Heart right ventricle (tissue), 16 donors: Measurements from ENCODE around the gene PTPN12. TPM values are rescaled to one million over a fixed set of nuclear protein-coding genes. Genes with fewer than 3 reads are reported as not detected.
"Not testable (repeated sequence)": the region's sequence is repeated elsewhere in the genome, so short reads cannot be mapped to it uniquely, and the experiment has no call there.

Experiments used
- ATAC-seq, 8 donors: fragments of 200-7000 bp; cut with Tn5 transposase; one replicate each; pipeline ENCODE4 v1.9.1; 2020; ENCODE audit warnings: mild to moderate bottlenecking in 8 of 8, moderate library complexity in 8 of 8, moderate number of reproducible peaks in 1 of 8
- DNase-seq, 2 donors: peaks; one replicate each; pipeline ENCODE4 v3.0.0-alpha.2; 2020
- H3K27ac ChIP-seq, 10 donors: fragments of 200-600 bp; sonication (generic) in 2 of 10; one replicate each; pipeline versions ENCODE4 v1.5.0 to v1.8.0; 2020 to 2022; ENCODE audit warnings: mild to moderate bottlenecking in 3 of 10
- H3K27me3 ChIP-seq, 7 donors: fragments of 200-600 bp; one replicate each; pipeline ENCODE4 v1.8.0; 2021 to 2022; ENCODE audit warnings: mild to moderate bottlenecking in 2 of 7
- H3K36me3 ChIP-seq, 9 donors: fragments of 200-600 bp; sonication (generic) in 1 of 9; one replicate each; pipeline versions ENCODE4 v1.5.0 to v1.8.0; 2020 to 2022; ENCODE audit warnings: mild to moderate bottlenecking in 2 of 9
- H3K4me1 ChIP-seq, 9 donors: fragments of 200-600 bp; sonication (generic) in 1 of 9; one replicate each; pipeline versions ENCODE4 v1.5.0 to v1.8.0; 2020 to 2022; ENCODE audit warnings: mild to moderate bottlenecking in 4 of 9
- H3K4me3 ChIP-seq, 10 donors: fragments of 200-600 bp; sonication (generic) in 2 of 10; one replicate each; pipeline versions ENCODE4 v1.5.0 to v1.8.0; 2020 to 2022; ENCODE audit warnings: mild to moderate bottlenecking in 7 of 10, moderate library complexity in 2 of 10
- H3K9me3 ChIP-seq, 11 donors: fragments of 200-600 bp in 10 of 11; sonication (generic) in 2 of 11; one replicate each; pipeline versions ENCODE4 v1.5.0 to v1.8.0; 2013 to 2022; ENCODE audit warnings: mild to moderate bottlenecking in 2 of 11, control low read depth in 1 of 11, moderate library complexity in 1 of 11
- CTCF ChIP-seq, 9 donors: fragments of 200-600 bp; sonication (generic) in 2 of 9; IDR thresholded peaks; one replicate each; pipeline versions ENCODE4 v1.5.0 to v1.8.0; 2021 to 2022; ENCODE audit warnings: antibody characterized with exemption in 9 of 9, mild to moderate bottlenecking in 5 of 9, moderate library complexity in 1 of 9
- WGBS, 2 donors: extraction: QIAGEN DNeasy Blood & Tissue Kit; methylation state at CpG; one replicate each; pipeline ENCODE4 v1.1.7; 2013; ENCODE audit warnings: inconsistent platforms in 1 of 2; 5-methylcytosine and 5-hydroxymethylcytosine counted together
- intact Hi-C, 10 donors: fragments of 100-400 bp; cut with DNase I; formaldehyde crosslinking; loops; one replicate each; pipeline versions ENCODE4 v1.11.1 to v1.14.2; 2022
- polyA plus RNA-seq, 2 donors: library from polyadenylated mRNA; stranded (reverse); fragments of 200-250 nt; gene quantifications; one replicate each; pipeline ENCODE4 v1.2.3, GENCODE V29; 2013
- total RNA-seq, 10 donors: library from RNA; stranded (reverse); fragmentation: NEBNext Ultra II Directional in 3 of 10; extraction: Animal tissue kit (Norgen Biotek cat#: 25700) in 3 of 10; gene quantifications; one replicate each; pipeline versions ENCODE4 v1.2.1 to v1.2.4, GENCODE V29; 2021 to 2023
- donor health status: Arrhythmogenic right ventricular cardiomyopathy.
- donor health status: ischemic (EF 13 %, LVEDD 7.1; RV severe dilation, severe dysfunction).
- donor health status: healthy with polysubstance abuse.
- donor health status: DM: no; HTN: yes; CAD: no.
- donor health status: DM: no; HTN: no; CAD: no.
- donor health status: ischemic (EF 25% LVEDD 6.9; RV normal size, moderate dysfunction).
- donor health status: ischemic (EF 25% LVEDD 5.7; RV mildly dilated, moderate dysfunction).
- donor health status: healthy.
- donor health status: DM: yes; HTN: yes; CAD: no.
- donor health status: Ischemic cardiomyopathy.
- donor health status: ischemic (EF 35%, LVEDD 5.7; RV mildly dilated, moderate dysfunction).
- donor health status: nonischemic (EF 11% LVEDD 7.7; RV severe dilation, severe dysfunction).
- donor health status: DM: yes; HTN: yes; CAD: no.
- donor health status: PGD.
- donor health status: ischemic (EF 29% LVEDD 5.4; RV normal size, mild dysfunction).
- donor health status: nonischemic (EF 23%, LVEDD 6.1; RV moderate dilation, normal function).

Gene PTPN12
- total and polyA plus RNA-seq, 12 donors, result 24.0 to 64.5 (median 42.6) TPM

- Histone ChIP-seq H3K27ac (no peak overlapping the region), H3K36me3 (no peaks in the 10 kb centered on the region), H3K4me1 (peaks cover 0 to 14% (median 0%) of the 10 kb centered on the region in 9 donors), H3K27me3 (no peaks in the 10 kb centered on the region), H3K9me3 (no peaks in the 10 kb centered on the region), H3K4me3 (no peak overlapping the region)
- intact Hi-C loops, result no loop called here
- DNase-seq (no peak), ATAC-seq (no peak)
- no peak for TF ChIP-seq CTCF (IDR thresholded peaks at IDR 0.05)
- 55 to 63% methylated on average over 1 of the region's 1 CpG for WGBS, 2 donors
These were observed 16.8 kb upstream of the PTPN12 start for GRCh38 chr7:77520261-77520660.

- ATAC-seq, H3K27me3 ChIP-seq, H3K4me3 ChIP-seq, DNase-seq, intact Hi-C loops, H3K9me3 ChIP-seq, H3K36me3 ChIP-seq, H3K27ac ChIP-seq: not testable (repeated sequence)
- peaks cover 0 to 14% (median 0%) of the 10 kb centered on the region in 9 donors for H3K4me1 ChIP-seq
- 97% methylated on average over 5 of the region's 5 CpGs for WGBS, 2 donors
These were observed 15.6 kb upstream of the PTPN12 start for GRCh38 chr7:77521537-77521936.

GRCh38 chr7:77524731-77525130 lies 12.4 kb upstream of the PTPN12 start:
- intact Hi-C loops, result no loop called here
- no peak overlapping the region for H3K4me3 ChIP-seq
- no peak for TF ChIP-seq CTCF (IDR thresholded peaks at IDR 0.05)
- H3K4me1 ChIP-seq, result peaks cover 0 to 14% (median 0%) of the 10 kb centered on the region in 9 donors
- DNase-seq (no peak), ATAC-seq (no peak)
- H3K36me3 ChIP-seq, result no peaks in the 10 kb centered on the region
- H3K27ac ChIP-seq, result no peak overlapping the region
- H3K9me3 ChIP-seq, result no peaks in the 10 kb centered on the region
- H3K27me3 ChIP-seq, result no peaks in the 10 kb centered on the region

- Histone ChIP-seq H3K36me3 (no peaks in the 10 kb centered on the region), H3K27ac (no peak overlapping the region), H3K4me3 (no peak overlapping the region), H3K4me1 (peaks cover 0 to 14% (median 0%) of the 10 kb centered on the region in 9 donors), H3K27me3 (no peaks in the 10 kb centered on the region), H3K9me3 (no peaks in the 10 kb centered on the region)
- ATAC-seq, result no peak
- DNase-seq, result no peak
- intact Hi-C loops, result no loop called here
- 94 to 96% methylated on average over 2 of the region's 2 CpGs for WGBS, 2 donors
- no peak for TF ChIP-seq CTCF (IDR thresholded peaks at IDR 0.05)
These were observed 11.9 kb upstream of the PTPN12 start for GRCh38 chr7:77525231-77525630.

- Histone ChIP-seq H3K27me3 (no peaks in the 10 kb centered on the region), H3K36me3 (no peaks in the 10 kb centered on the region), H3K4me3 (no peak overlapping the region), H3K27ac (no peak overlapping the region), H3K9me3 (no peaks in the 10 kb centered on the region), H3K4me1 (peaks cover 0 to 9% (median 0%) of the 10 kb centered on the region in 9 donors)
- no peak for DNase-seq
- TF ChIP-seq CTCF (IDR thresholded peaks at IDR 0.05), result no peak
- ATAC-seq, result no peak
- intact Hi-C loops, result no loop called here
These were observed 8.7 kb upstream of the PTPN12 start for GRCh38 chr7:77528368-77528767.
